Transverse colon (tissue), 4 donors: Measurements from ENCODE around the gene RIMBP2. TPM values are rescaled to one million over a fixed set of nuclear protein-coding genes. Genes with fewer than 3 reads are reported as not detected.

Experiments used
- DNase-seq: peaks from one replicate; pipeline ENCODE4 v3.0.0-alpha.2; 2019
- H3K27ac ChIP-seq, 4 donors: fragments of 200-600 bp; sonication (generic); 2 replicates each; pipeline ENCODE4 v1.5.1; 2016 to 2018; ENCODE audit warnings: inconsistent platforms in 4 of 4
- H3K27me3 ChIP-seq: fragments of 200-600 bp; sonication (generic); 2 replicates; pipeline ENCODE4 v1.5.1; 2017; ENCODE audit warnings: inconsistent platforms
- H3K36me3 ChIP-seq, 4 donors: fragments of 200-600 bp; sonication (generic); 2 replicates each; pipeline ENCODE4 v1.5.1; 2017 to 2019; ENCODE audit warnings: inconsistent platforms in 4 of 4
- H3K4me1 ChIP-seq, 4 donors: fragments of 200-600 bp; sonication (generic); 2 replicates each; pipeline ENCODE4 v1.5.1; 2017 to 2020; ENCODE audit warnings: inconsistent platforms in 4 of 4
- H3K4me3 ChIP-seq, 4 donors: fragments of 200-600 bp; sonication (generic); 1 replicate in 1 of 4; 2 replicates in 3 of 4; pipeline versions ENCODE4 v1.5.1 to v1.6.1; 2017 to 2019; ENCODE audit warnings: inconsistent platforms in 4 of 4
- H3K9me3 ChIP-seq, 2 donors: fragments of 200-600 bp; sonication (generic); 2 replicates each; pipeline ENCODE4 v1.5.1; 2017 to 2019; ENCODE audit warnings: inconsistent platforms in 2 of 2
- EP300 ChIP-seq: sonication (generic); formaldehyde crosslinking; IDR thresholded peaks from one replicate; pipeline ENCODE4 v1.6.1; 2017; ENCODE audit warnings: antibody characterized with exemption, low read depth
- POLR2A ChIP-seq: fragments of 450-650 bp; IDR thresholded peaks from one replicate; pipeline ENCODE4 v1.6.1; 2016; ENCODE audit warnings: antibody characterized with exemption, mild to moderate bottlenecking, moderate library complexity
- POLR2AphosphoS5 ChIP-seq, 3 donors: sonication (generic); formaldehyde crosslinking; IDR thresholded peaks; one replicate each; pipeline ENCODE4 v1.6.1; 2016; ENCODE audit warnings: antibody characterized with exemption in 3 of 3
- WGBS, 2 donors: methylation state at CpG; one replicate each; pipeline ENCODE4 v1.1.5; 2018; ENCODE audit warnings: low coverage in 1 of 2; 5-methylcytosine and 5-hydroxymethylcytosine counted together
- in situ Hi-C, 4 donors: fragments of 200-750 bp; cut with MboI; loops; one replicate each; pipeline versions ENCODE4 v1.15.0 to v1.15.1; 2017; ENCODE audit warnings: low sequenced_read_pairs in 3 of 4, low pct_ligation_motif_present in 1 of 4, low pct_unique_long_range_greater_than_20kb in 1 of 4
- intact Hi-C: fragments of 100-400 bp; cut with DNase I; formaldehyde crosslinking; loops from one replicate; pipeline ENCODE4 v1.15.1; 2023; ENCODE audit warnings: low total_unique reads
- total RNA-seq, 4 donors: library from RNA; depleted of rRNA; stranded (reverse); fragments of >200 nt; gene quantifications; one replicate each; pipeline ENCODE4 v1.1.0, GENCODE V29; 2016
- TF ChIP-seq, protein P1 (sequence below), 5 experiments: fragments of 200-600 bp in 3 of 5; fragments of 450-650 bp in 2 of 5; sonication (generic) in 3 of 5; IDR thresholded peaks; 1 replicate in 2 of 5; 2 replicates in 3 of 5; pipeline ENCODE4 v1.5.1; 2016 to 2017; ENCODE audit warnings: antibody characterized with exemption in 5 of 5, inconsistent platforms in 3 of 5, mild to moderate bottlenecking in 2 of 5, moderate library complexity in 1 of 5

Gene RIMBP2
- total RNA-seq, 4 donors from 2014 or later = 2.9 to 17.3 (median 4.3) TPM

GRCh38 chr12:130357729-130358330 lies 358.3 kb downstream of the RIMBP2 start:
- 44 to 70% methylated on average over 2 to 14 of the region's 14 CpGs for WGBS, 2 donors
- H3K27me3 ChIP-seq = peaks cover 27% of the 10 kb centered on the region
- in situ Hi-C loops (no loop called here), intact Hi-C loops (no loop called here)
- no peaks in the 10 kb centered on the region for H3K36me3 ChIP-seq
- no peak overlapping the region for H3K4me3 ChIP-seq
- TF ChIP-seq, protein P1, sequence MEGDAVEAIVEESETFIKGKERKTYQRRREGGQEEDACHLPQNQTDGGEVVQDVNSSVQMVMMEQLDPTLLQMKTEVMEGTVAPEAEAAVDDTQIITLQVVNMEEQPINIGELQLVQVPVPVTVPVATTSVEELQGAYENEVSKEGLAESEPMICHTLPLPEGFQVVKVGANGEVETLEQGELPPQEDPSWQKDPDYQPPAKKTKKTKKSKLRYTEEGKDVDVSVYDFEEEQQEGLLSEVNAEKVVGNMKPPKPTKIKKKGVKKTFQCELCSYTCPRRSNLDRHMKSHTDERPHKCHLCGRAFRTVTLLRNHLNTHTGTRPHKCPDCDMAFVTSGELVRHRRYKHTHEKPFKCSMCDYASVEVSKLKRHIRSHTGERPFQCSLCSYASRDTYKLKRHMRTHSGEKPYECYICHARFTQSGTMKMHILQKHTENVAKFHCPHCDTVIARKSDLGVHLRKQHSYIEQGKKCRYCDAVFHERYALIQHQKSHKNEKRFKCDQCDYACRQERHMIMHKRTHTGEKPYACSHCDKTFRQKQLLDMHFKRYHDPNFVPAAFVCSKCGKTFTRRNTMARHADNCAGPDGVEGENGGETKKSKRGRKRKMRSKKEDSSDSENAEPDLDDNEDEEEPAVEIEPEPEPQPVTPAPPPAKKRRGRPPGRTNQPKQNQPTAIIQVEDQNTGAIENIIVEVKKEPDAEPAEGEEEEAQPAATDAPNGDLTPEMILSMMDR (IDR thresholded peaks at IDR 0.05) = no peak
- TF ChIP-seq POLR2A (no peak), POLR2AphosphoS5 (IDR thresholded peaks at IDR 0.05) (no peak), EP300 (no peak)
- no peak overlapping the region for H3K27ac ChIP-seq
- H3K9me3 ChIP-seq = no peaks in the 10 kb centered on the region
- no peaks in the 10 kb centered on the region for H3K4me1 ChIP-seq
- no peak for DNase-seq

GRCh38 chr12:130357241-130357640 lies 358.9 kb downstream of the RIMBP2 start:
- no peak for TF ChIP-seq POLR2A
- no peak for TF ChIP-seq POLR2AphosphoS5 (IDR thresholded peaks at IDR 0.05)
- TF ChIP-seq EP300 = no peak
- TF ChIP-seq, protein P1 (IDR thresholded peaks at IDR 0.05) = no peak
- Histone ChIP-seq H3K27ac (no peak overlapping the region), H3K4me1 (no peaks in the 10 kb centered on the region), H3K36me3 (no peaks in the 10 kb centered on the region), H3K4me3 (no peak overlapping the region), H3K9me3 (no peaks in the 10 kb centered on the region), H3K27me3 (peaks cover 27% of the 10 kb centered on the region)
- DNase-seq = no peak
- 66% methylated on average over 5 to 8 of the region's 8 CpGs for WGBS, 2 donors
- in situ Hi-C loops (no loop called here), intact Hi-C loops (no loop called here)

GRCh38 chr12:130356222-130356621 lies 359.9 kb downstream of the RIMBP2 start:
- no peak for DNase-seq
- Histone ChIP-seq H3K36me3 (no peaks in the 10 kb centered on the region), H3K27ac (no peak overlapping the region), H3K4me1 (no peaks in the 10 kb centered on the region), H3K9me3 (no peaks in the 10 kb centered on the region), H3K4me3 (no peak overlapping the region), H3K27me3 (peaks cover 32% of the 10 kb centered on the region)
- intact Hi-C loops (no loop called here), in situ Hi-C loops (no loop called here)
- no peak for TF ChIP-seq POLR2A
- TF ChIP-seq EP300 = no peak
- TF ChIP-seq POLR2AphosphoS5 (IDR thresholded peaks at IDR 0.05) = no peak
- TF ChIP-seq, protein P1 (IDR thresholded peaks at IDR 0.05) = no peak
- WGBS, 2 donors = 40 to 55% methylated on average over 2 to 8 of the region's 8 CpGs

GRCh38 chr12:130354407-130354806 lies 361.7 kb downstream of the RIMBP2 start:
- WGBS, 2 donors = 70 to 71% methylated on average over 7 of the region's 7 CpGs
- DNase-seq = no peak
- TF ChIP-seq POLR2AphosphoS5 (IDR thresholded peaks at IDR 0.05) = no peak
- TF ChIP-seq POLR2A = no peak
- no peak for TF ChIP-seq EP300
- TF ChIP-seq, protein P1 (IDR thresholded peaks at IDR 0.05) = no peak
- no peak overlapping the region for H3K4me3 ChIP-seq
- H3K27me3 ChIP-seq = peaks cover 32% of the 10 kb centered on the region
- in situ Hi-C loops = no loop called here
- intact Hi-C loops = no loop called here
- no peak overlapping the region for H3K27ac ChIP-seq
- H3K4me1 ChIP-seq = no peaks in the 10 kb centered on the region
- H3K36me3 ChIP-seq = no peaks in the 10 kb centered on the region
- no peaks in the 10 kb centered on the region for H3K9me3 ChIP-seq
